Liver (tissue), 9 donors: ENCODE data around the gene FNBP1L. TPM values are rescaled to one million over a fixed set of nuclear protein-coding genes. Genes with fewer than 3 reads are reported as not detected.

ENCODE experiments used
- DNase-seq: peaks from one replicate; pipeline ENCODE4 v3.0.0-alpha.2; 2017; ENCODE audit warnings: low spot score
- H3K27ac ChIP-seq, 2 donors: one replicate each; pipeline ENCODE4 v1.7.0; 2013; ENCODE audit warnings: inconsistent platforms in 2 of 2, low read length in 2 of 2, control low read depth in 1 of 2, low read depth in 1 of 2, mild to moderate bottlenecking in 1 of 2
- H3K27me3 ChIP-seq, 4 donors: one replicate each; pipeline versions ENCODE4 v1.6.1 to v1.7.0; 2013; ENCODE audit warnings: low read length in 3 of 4, inconsistent platforms in 1 of 4, mild to moderate bottlenecking in 1 of 4, moderate library complexity in 1 of 4; ENCODE audit not compliant: control insufficient read depth in 4 of 4, insufficient read depth in 4 of 4
- H3K36me3 ChIP-seq, 4 donors: one replicate each; pipeline versions ENCODE4 v1.6.1 to v1.7.0; 2013; ENCODE audit warnings: low read length in 3 of 4, mild to moderate bottlenecking in 3 of 4, low read depth in 1 of 4, moderate library complexity in 1 of 4; ENCODE audit not compliant: control insufficient read depth in 4 of 4, insufficient read depth in 3 of 4
- H3K4me1 ChIP-seq, 4 donors: one replicate each; pipeline versions ENCODE4 v1.6.1 to v1.7.0; 2013; ENCODE audit warnings: low read length in 3 of 4, mild to moderate bottlenecking in 3 of 4, moderate library complexity in 1 of 4; ENCODE audit not compliant: control insufficient read depth in 4 of 4, insufficient read depth in 4 of 4
- H3K4me3 ChIP-seq, 3 donors: one replicate each; pipeline versions ENCODE4 v1.6.1 to v1.7.0; 2013; ENCODE audit warnings: low read length in 3 of 3, control low read depth in 1 of 3, low read depth in 1 of 3, mild to moderate bottlenecking in 1 of 3
- H3K9ac ChIP-seq, 2 donors: one replicate each; pipeline ENCODE4 v1.7.0; 2013; ENCODE audit warnings: low read length in 2 of 2, mild to moderate bottlenecking in 2 of 2, moderate library complexity in 2 of 2, control low read depth in 1 of 2, low read depth in 1 of 2
- H3K9me3 ChIP-seq, 4 donors: one replicate each; pipeline versions ENCODE4 v1.6.1 to v1.7.0; 2013; ENCODE audit warnings: low read length in 3 of 4; ENCODE audit not compliant: control insufficient read depth in 4 of 4
- EGR1 ChIP-seq, 2 donors: IDR thresholded peaks; 2 replicates each; pipeline ENCODE4 v1.6.1; 2016 to 2018; ENCODE audit warnings: antibody characterized with exemption in 2 of 2, low read depth in 2 of 2
- FOXA1 ChIP-seq: IDR thresholded peaks from 2 replicates; pipeline ENCODE4 v1.6.1; 2016; ENCODE audit warnings: antibody characterized with exemption
- FOXA2 ChIP-seq: IDR thresholded peaks from 2 replicates; pipeline ENCODE4 v1.6.1; 2016; ENCODE audit warnings: antibody characterized with exemption
- GABPA ChIP-seq, 2 donors: IDR thresholded peaks in 1 of 2; conservative IDR thresholded peaks in 1 of 2; 2 replicates each; pipeline ENCODE4 v1.6.1; 2016; ENCODE audit warnings: antibody characterized with exemption in 2 of 2, mild to moderate bottlenecking in 1 of 2, moderate library complexity in 1 of 2
- HNF4A ChIP-seq, 2 donors: conservative IDR thresholded peaks; 2 replicates each; pipeline ENCODE4 v1.6.1; 2016; ENCODE audit warnings: antibody characterized with exemption in 2 of 2, mild to moderate bottlenecking in 2 of 2
- HNF4G ChIP-seq: IDR thresholded peaks from 2 replicates; pipeline ENCODE4 v1.6.1; 2016; ENCODE audit warnings: antibody characterized with exemption
- JUND ChIP-seq, 2 donors: IDR thresholded peaks; 2 replicates each; pipeline ENCODE4 v1.6.1; 2016; ENCODE audit warnings: antibody characterized with exemption in 2 of 2
- NR2F2 ChIP-seq: IDR thresholded peaks from 2 replicates; pipeline ENCODE4 v1.6.1; 2016; ENCODE audit warnings: antibody characterized with exemption
- RAD21 ChIP-seq, 2 donors: IDR thresholded peaks; 2 replicates each; pipeline ENCODE4 v1.6.1; 2016; ENCODE audit warnings: antibody characterized with exemption in 2 of 2, mild to moderate bottlenecking in 2 of 2
- RXRA ChIP-seq, 2 donors: IDR thresholded peaks; 2 replicates each; pipeline ENCODE4 v1.6.1; 2017 to 2018; ENCODE audit warnings: antibody characterized with exemption in 2 of 2, mild to moderate bottlenecking in 1 of 2
- SP1 ChIP-seq: IDR thresholded peaks from 2 replicates; pipeline ENCODE4 v1.6.1; 2018; ENCODE audit warnings: antibody characterized with exemption, mild to moderate bottlenecking
- TAF1 ChIP-seq: conservative IDR thresholded peaks from 2 replicates; pipeline ENCODE4 v1.6.1; 2016; ENCODE audit warnings: antibody characterized with exemption, mild to moderate bottlenecking
- YY1 ChIP-seq: IDR thresholded peaks from 2 replicates; pipeline ENCODE4 v1.6.1; 2016; ENCODE audit warnings: antibody characterized with exemption, mild to moderate bottlenecking
- WGBS: extraction: QIAGEN DNeasy Blood & Tissue Kit; methylation state at CpG from one replicate; pipeline ENCODE4 v1.1.7; 2013; 5-methylcytosine and 5-hydroxymethylcytosine counted together
- polyA plus RNA-seq, 2 donors: library from polyadenylated mRNA; stranded (reverse) in 1 of 2; unstranded in 1 of 2; fragments of 200-250 nt in 1 of 2; fragments of >200 nt in 1 of 2; fragmentation: Nextera tagmentation in 1 of 2; extraction: Ambion mirVana in 1 of 2; gene quantifications; one replicate each; pipeline versions ENCODE4 v1.2.1 to v1.2.3, GENCODE V29; 2013 to 2015
- total RNA-seq, 2 donors: library from RNA; depleted of rRNA; stranded (reverse); fragments of >200 nt; gene quantifications; one replicate each; pipeline ENCODE4 v1.2.3, GENCODE V29; 2014
- TF ChIP-seq, protein P1 (sequence below): IDR thresholded peaks from 2 replicates; pipeline ENCODE4 v1.6.1; 2016; ENCODE audit warnings: antibody characterized with exemption
- TF ChIP-seq, protein P2 (sequence below): IDR thresholded peaks from 2 replicates; pipeline ENCODE4 v1.6.1; 2016; ENCODE audit warnings: antibody characterized with exemption
- TF ChIP-seq, protein P3 (sequence below): IDR thresholded peaks from 2 replicates; pipeline ENCODE4 v1.6.1; 2016; ENCODE audit warnings: antibody characterized with exemption, mild to moderate bottlenecking
- TF ChIP-seq, protein P4 (sequence below): fragments of 150-350 bp; IDR thresholded peaks from 2 replicates; pipeline ENCODE4 v1.5.1; 2017; ENCODE audit warnings: improper control_type of control experiment, low read depth, low read length; ENCODE audit not compliant: missing input control
- TF ChIP-seq, protein P5 (sequence below): IDR thresholded peaks from 2 replicates; pipeline ENCODE4 v1.6.1; 2016; ENCODE audit warnings: antibody characterized with exemption
- donor health status: healthy.
- donor health status: healthy.
- donor health status: healthy.
- donor health status: healthy.
- donor health status: healthy.

Gene FNBP1L
- total and polyA plus RNA-seq, 4 donors = 5.3 to 13.5 (median 8.9) TPM

DNA sequence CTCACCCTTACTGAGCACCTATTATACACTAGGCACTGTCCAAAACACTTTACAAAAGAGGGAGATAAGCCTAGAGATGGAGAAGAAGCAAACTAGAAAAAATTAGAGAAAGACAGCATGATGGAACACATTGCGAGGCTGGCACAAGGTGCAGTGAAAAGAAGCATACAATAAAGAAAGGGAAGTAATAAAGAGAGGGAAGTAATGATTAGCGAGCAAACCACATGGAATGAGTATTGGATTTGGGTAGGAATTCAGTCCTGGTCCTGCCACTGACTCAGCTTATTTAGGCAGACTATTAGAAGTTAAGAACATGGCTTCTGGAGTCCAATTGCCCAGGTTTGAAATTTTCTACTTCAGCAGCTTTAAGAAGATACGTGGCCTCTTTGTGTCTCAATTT lies 32.6 kb upstream of the FNBP1L start:
- DNase-seq = no peak
- no peaks in the 10 kb centered on the region for H3K9me3 ChIP-seq
- H3K27me3 ChIP-seq = no peaks in the 10 kb centered on the region
- no peak overlapping the region for H3K4me3 ChIP-seq
- no peak overlapping the region for H3K27ac ChIP-seq
- H3K36me3 ChIP-seq = no peaks in the 10 kb centered on the region
- no peaks in the 10 kb centered on the region for H3K4me1 ChIP-seq
- no peak overlapping the region for H3K9ac ChIP-seq
- TF ChIP-seq FOXA1 (no peak), JUND (IDR thresholded peaks at IDR 0.05) (no peak), FOXA2 (no peak), GABPA (IDR thresholded peaks at IDR 0.05 in 1 of 2, conservative IDR thresholded peaks at IDR 0.05 in 1 of 2) (no peak), RAD21 (IDR thresholded peaks at IDR 0.05) (no peak), YY1 (no peak), HNF4A (conservative IDR thresholded peaks at IDR 0.05) (no peak), NR2F2 (no peak)
- TF ChIP-seq, protein P1, sequence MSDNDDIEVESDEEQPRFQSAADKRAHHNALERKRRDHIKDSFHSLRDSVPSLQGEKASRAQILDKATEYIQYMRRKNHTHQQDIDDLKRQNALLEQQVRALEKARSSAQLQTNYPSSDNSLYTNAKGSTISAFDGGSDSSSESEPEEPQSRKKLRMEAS = no peak
- TF ChIP-seq, protein P2, sequence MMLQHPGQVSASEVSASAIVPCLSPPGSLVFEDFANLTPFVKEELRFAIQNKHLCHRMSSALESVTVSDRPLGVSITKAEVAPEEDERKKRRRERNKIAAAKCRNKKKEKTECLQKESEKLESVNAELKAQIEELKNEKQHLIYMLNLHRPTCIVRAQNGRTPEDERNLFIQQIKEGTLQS = no peak
- TF ChIP-seq, protein P3, sequence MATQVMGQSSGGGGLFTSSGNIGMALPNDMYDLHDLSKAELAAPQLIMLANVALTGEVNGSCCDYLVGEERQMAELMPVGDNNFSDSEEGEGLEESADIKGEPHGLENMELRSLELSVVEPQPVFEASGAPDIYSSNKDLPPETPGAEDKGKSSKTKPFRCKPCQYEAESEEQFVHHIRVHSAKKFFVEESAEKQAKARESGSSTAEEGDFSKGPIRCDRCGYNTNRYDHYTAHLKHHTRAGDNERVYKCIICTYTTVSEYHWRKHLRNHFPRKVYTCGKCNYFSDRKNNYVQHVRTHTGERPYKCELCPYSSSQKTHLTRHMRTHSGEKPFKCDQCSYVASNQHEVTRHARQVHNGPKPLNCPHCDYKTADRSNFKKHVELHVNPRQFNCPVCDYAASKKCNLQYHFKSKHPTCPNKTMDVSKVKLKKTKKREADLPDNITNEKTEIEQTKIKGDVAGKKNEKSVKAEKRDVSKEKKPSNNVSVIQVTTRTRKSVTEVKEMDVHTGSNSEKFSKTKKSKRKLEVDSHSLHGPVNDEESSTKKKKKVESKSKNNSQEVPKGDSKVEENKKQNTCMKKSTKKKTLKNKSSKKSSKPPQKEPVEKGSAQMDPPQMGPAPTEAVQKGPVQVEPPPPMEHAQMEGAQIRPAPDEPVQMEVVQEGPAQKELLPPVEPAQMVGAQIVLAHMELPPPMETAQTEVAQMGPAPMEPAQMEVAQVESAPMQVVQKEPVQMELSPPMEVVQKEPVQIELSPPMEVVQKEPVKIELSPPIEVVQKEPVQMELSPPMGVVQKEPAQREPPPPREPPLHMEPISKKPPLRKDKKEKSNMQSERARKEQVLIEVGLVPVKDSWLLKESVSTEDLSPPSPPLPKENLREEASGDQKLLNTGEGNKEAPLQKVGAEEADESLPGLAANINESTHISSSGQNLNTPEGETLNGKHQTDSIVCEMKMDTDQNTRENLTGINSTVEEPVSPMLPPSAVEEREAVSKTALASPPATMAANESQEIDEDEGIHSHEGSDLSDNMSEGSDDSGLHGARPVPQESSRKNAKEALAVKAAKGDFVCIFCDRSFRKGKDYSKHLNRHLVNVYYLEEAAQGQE = no peak
- TF ChIP-seq, protein P4, sequence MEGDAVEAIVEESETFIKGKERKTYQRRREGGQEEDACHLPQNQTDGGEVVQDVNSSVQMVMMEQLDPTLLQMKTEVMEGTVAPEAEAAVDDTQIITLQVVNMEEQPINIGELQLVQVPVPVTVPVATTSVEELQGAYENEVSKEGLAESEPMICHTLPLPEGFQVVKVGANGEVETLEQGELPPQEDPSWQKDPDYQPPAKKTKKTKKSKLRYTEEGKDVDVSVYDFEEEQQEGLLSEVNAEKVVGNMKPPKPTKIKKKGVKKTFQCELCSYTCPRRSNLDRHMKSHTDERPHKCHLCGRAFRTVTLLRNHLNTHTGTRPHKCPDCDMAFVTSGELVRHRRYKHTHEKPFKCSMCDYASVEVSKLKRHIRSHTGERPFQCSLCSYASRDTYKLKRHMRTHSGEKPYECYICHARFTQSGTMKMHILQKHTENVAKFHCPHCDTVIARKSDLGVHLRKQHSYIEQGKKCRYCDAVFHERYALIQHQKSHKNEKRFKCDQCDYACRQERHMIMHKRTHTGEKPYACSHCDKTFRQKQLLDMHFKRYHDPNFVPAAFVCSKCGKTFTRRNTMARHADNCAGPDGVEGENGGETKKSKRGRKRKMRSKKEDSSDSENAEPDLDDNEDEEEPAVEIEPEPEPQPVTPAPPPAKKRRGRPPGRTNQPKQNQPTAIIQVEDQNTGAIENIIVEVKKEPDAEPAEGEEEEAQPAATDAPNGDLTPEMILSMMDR = no peak
- TF ChIP-seq, protein P5, sequence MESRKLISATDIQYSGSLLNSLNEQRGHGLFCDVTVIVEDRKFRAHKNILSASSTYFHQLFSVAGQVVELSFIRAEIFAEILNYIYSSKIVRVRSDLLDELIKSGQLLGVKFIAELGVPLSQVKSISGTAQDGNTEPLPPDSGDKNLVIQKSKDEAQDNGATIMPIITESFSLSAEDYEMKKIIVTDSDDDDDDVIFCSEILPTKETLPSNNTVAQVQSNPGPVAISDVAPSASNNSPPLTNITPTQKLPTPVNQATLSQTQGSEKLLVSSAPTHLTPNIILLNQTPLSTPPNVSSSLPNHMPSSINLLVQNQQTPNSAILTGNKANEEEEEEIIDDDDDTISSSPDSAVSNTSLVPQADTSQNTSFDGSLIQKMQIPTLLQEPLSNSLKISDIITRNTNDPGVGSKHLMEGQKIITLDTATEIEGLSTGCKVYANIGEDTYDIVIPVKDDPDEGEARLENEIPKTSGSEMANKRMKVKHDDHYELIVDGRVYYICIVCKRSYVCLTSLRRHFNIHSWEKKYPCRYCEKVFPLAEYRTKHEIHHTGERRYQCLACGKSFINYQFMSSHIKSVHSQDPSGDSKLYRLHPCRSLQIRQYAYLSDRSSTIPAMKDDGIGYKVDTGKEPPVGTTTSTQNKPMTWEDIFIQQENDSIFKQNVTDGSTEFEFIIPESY = no peak
- 85% methylated on average over 3 of the region's 3 CpGs for WGBS

DNA sequence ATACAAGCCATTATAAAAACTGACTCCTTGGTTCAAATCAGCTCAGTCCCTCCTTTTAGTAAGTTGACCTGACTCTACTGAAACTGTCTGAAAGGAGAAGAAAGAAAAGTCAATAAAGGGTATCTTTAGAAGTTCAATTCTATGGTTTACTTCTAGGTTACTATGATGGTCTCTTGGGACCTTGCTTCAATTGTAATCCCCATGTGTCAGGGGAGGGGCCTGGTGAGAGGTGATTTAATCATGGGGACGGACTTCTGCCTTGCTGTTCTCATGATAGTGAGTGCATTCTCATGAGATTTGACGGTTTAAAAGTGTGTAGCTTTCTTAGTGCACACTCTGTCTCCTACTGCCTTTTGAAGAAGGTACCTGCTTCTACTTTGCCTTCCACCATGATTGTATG lies 31.7 kb upstream of the FNBP1L start:
- Histone ChIP-seq H3K27me3 (no peaks in the 10 kb centered on the region), H3K9ac (no peak overlapping the region), H3K27ac (no peak overlapping the region), H3K4me1 (no peaks in the 10 kb centered on the region), H3K9me3 (no peaks in the 10 kb centered on the region), H3K36me3 (no peaks in the 10 kb centered on the region), H3K4me3 (no peak overlapping the region)
- no peak for DNase-seq
- WGBS = 95% methylated on average over 2 of the region's 2 CpGs
- TF ChIP-seq EGR1 (IDR thresholded peaks at IDR 0.05; ENCODE audit: low read depth in 2 of 2) (no peak), HNF4A (conservative IDR thresholded peaks at IDR 0.05) (no peak), NR2F2 (no peak), RXRA (IDR thresholded peaks at IDR 0.05) (no peak), HNF4G (no peak), SP1 (no peak), TAF1 (no peak), GABPA (IDR thresholded peaks at IDR 0.05 in 1 of 2, conservative IDR thresholded peaks at IDR 0.05 in 1 of 2) (no peak)
- TF ChIP-seq, protein P1 = no peak
- TF ChIP-seq, protein P4 = no peak
